Measurements from ENCODE around the gene APOM. TPM values are rescaled to one million over a fixed set of nuclear protein-coding genes. Genes with fewer than 3 reads are reported as not detected.

The APOM gene
- total RNA-seq, 2 experiments from 2014 or later = 1.5 to 2.1 TPM

- Histone ChIP-seq H3K9me2 (ENCODE audit: insufficient read depth, low read length) (no peaks in the 10 kb centered on the region), H3K4me1 (ENCODE audit: insufficient read depth, low read length, poor library complexity, severe bottlenecking) (peaks cover 10% of the 10 kb centered on the region), H2AFZ (ENCODE audit: low read length) (no peak overlapping the region), H3K79me2 (ENCODE audit: insufficient read depth, low read depth, low read length) (no peaks in the 10 kb centered on the region), H3K4me3 (ENCODE audit: low read depth, low read length, poor library complexity, severe bottlenecking) (no peak overlapping the region), H3K9me3 (ENCODE audit: low read length) (no peaks in the 10 kb centered on the region), H4K20me1 (ENCODE audit: insufficient read depth, low read length) (no peaks in the 10 kb centered on the region), H3K36me3 (ENCODE audit: insufficient read depth, low read length) (peaks cover 96% of the 10 kb centered on the region), H3K4me2 (ENCODE audit: low read length) (no peak overlapping the region), H3K27ac (ENCODE audit: low read depth, low read length, poor library complexity, severe bottlenecking) (no peak overlapping the region)
- CTCF ChIA-PET (ENCODE audit: unreplicated experiment) = no interaction called here
- no peak for TF ChIP-seq EZH2phosphoT487 (IDR thresholded peaks at IDR 0.05; ENCODE audit: borderline replicate concordance, low read depth, low read length)
- TF ChIP-seq CTCF (conservative IDR thresholded peaks at IDR 0.05; ENCODE audit: low read length) = no peak
- DNase-seq (ENCODE audit: low spot score) = no peak
- intact Hi-C loops (cut with micrococcal nuclease; ENCODE audit: unreplicated experiment) = no loop called here
- POLR2A ChIA-PET = interaction anchor here (0.6 to 1.6 kb wide), 2 partner anchors 24 to 99 kb away, joined by 3 to 4 read pairs; no protein-coding TSS in a partner anchor
- BruUV-seq (replicated peaks) = no TSS peak
Measured at GRCh38 chr6:31639449-31639861, 16.2 kb upstream of the APOM start.

- H3K9me3 ChIP-seq (ENCODE audit: low read length) = no peaks in the 10 kb centered on the region
- ChIA-PET CTCF (ENCODE audit: unreplicated experiment) (no interaction called here), POLR2A (interaction anchor here (0.5 to 1.6 kb wide), 3 partner anchors 18 to 100 kb away, joined by 3 to 9 read pairs (median 4); no protein-coding TSS in a partner anchor)
- H3K4me2 ChIP-seq (ENCODE audit: low read length) = no peak overlapping the region
- TSS peak; percentile 88 for BruUV-seq (replicated peaks)
- DNase-seq (ENCODE audit: low spot score) = no peak
- H3K27ac ChIP-seq (ENCODE audit: low read depth, low read length, poor library complexity, severe bottlenecking) = no peak overlapping the region
- no peaks in the 10 kb centered on the region for H3K9me2 ChIP-seq (ENCODE audit: insufficient read depth, low read length)
- H3K4me1 ChIP-seq (ENCODE audit: insufficient read depth, low read length, poor library complexity, severe bottlenecking) = peaks cover 10% of the 10 kb centered on the region
- peaks cover 96% of the 10 kb centered on the region for H3K36me3 ChIP-seq (ENCODE audit: insufficient read depth, low read length)
- TF ChIP-seq EZH2phosphoT487 (IDR thresholded peaks at IDR 0.05; ENCODE audit: borderline replicate concordance, low read depth, low read length) (no peak), CTCF (conservative IDR thresholded peaks at IDR 0.05; ENCODE audit: low read length) (no peak)
- intact Hi-C loops (cut with micrococcal nuclease; ENCODE audit: unreplicated experiment) = no loop called here
- no peak overlapping the region for H2AFZ ChIP-seq (ENCODE audit: low read length)
- no peak overlapping the region for H3K4me3 ChIP-seq (ENCODE audit: low read depth, low read length, poor library complexity, severe bottlenecking)
- no peaks in the 10 kb centered on the region for H3K79me2 ChIP-seq (ENCODE audit: insufficient read depth, low read depth, low read length)
- H4K20me1 ChIP-seq (ENCODE audit: insufficient read depth, low read length) = no peaks in the 10 kb centered on the region
Measured at GRCh38 chr6:31640612-31641011, 15.1 kb upstream of the APOM start.

GRCh38 chr6:31641370-31641769 is 14.3 kb upstream of the APOM start:
- H3K4me3 ChIP-seq (ENCODE audit: low read depth, low read length, poor library complexity, severe bottlenecking) = no peak overlapping the region
- H2AFZ ChIP-seq (ENCODE audit: low read length) = no peak overlapping the region
- no peaks in the 10 kb centered on the region for H3K9me3 ChIP-seq (ENCODE audit: low read length)
- DNase-seq (ENCODE audit: low spot score) = no peak
- ChIA-PET POLR2A (no interaction called here), CTCF (ENCODE audit: unreplicated experiment) (no interaction called here)
- no peaks in the 10 kb centered on the region for H3K9me2 ChIP-seq (ENCODE audit: insufficient read depth, low read length)
- TF ChIP-seq EZH2phosphoT487 (IDR thresholded peaks at IDR 0.05; ENCODE audit: borderline replicate concordance, low read depth, low read length) = no peak
- no peak for TF ChIP-seq CTCF (conservative IDR thresholded peaks at IDR 0.05; ENCODE audit: low read length)
- peaks cover 96% of the 10 kb centered on the region for H3K36me3 ChIP-seq (ENCODE audit: insufficient read depth, low read length)
- no peak overlapping the region for H3K4me2 ChIP-seq (ENCODE audit: low read length)
- no peaks in the 10 kb centered on the region for H4K20me1 ChIP-seq (ENCODE audit: insufficient read depth, low read length)
- no peak overlapping the region for H3K27ac ChIP-seq (ENCODE audit: low read depth, low read length, poor library complexity, severe bottlenecking)
- intact Hi-C loops (cut with micrococcal nuclease; ENCODE audit: unreplicated experiment) = no loop called here
- BruUV-seq (replicated peaks) = no TSS peak
- peaks cover 10% of the 10 kb centered on the region for H3K4me1 ChIP-seq (ENCODE audit: insufficient read depth, low read length, poor library complexity, severe bottlenecking)
- no peaks in the 10 kb centered on the region for H3K79me2 ChIP-seq (ENCODE audit: insufficient read depth, low read depth, low read length)
